AG04450 (cell line): ENCODE data around the gene DMRTB1. TPM values are rescaled to one million over a fixed set of nuclear protein-coding genes. Genes with fewer than 3 reads are reported as not detected.
"Not testable (repeated sequence)": the region's sequence is repeated elsewhere in the genome, so short reads cannot be mapped to it uniquely, and the experiment has no call there.

Experiments
- CTCF ChIA-PET: fragments of 300-600, 350-600 bp; formaldehyde crosslinking; extraction: SDS; loops from one replicate; lab custom pipeline; 2022; ENCODE audit warnings: antibody characterized with exemption, inconsistent platforms; lab: Charles Lee
- POLR2A ChIA-PET: fragments of 350-600 bp; formaldehyde crosslinking; extraction: SDS; loops from one replicate; lab custom pipeline; 2021; ENCODE audit warnings: antibody characterized with exemption, inconsistent platforms; lab: Yijun Ruan, JAX
- DNase-seq: peaks from one replicate; pipeline ENCODE4 v3.0.0-alpha.2; 2011; ENCODE audit warnings: low read depth, low spot score
- H3K27ac ChIP-seq: one replicate; pipeline ENCODE4 v1.5.1; 2012; ENCODE audit warnings: low read depth, low read length, control low read depth
- H3K27me3 ChIP-seq: one replicate; pipeline ENCODE4 v1.6.0; 2012; ENCODE audit warnings: low read length; ENCODE audit not compliant: control insufficient read depth, insufficient read depth
- H3K4me3 ChIP-seq: 2 replicates; pipeline ENCODE4 v1.5.1; 2011; ENCODE audit warnings: mild to moderate bottlenecking, low read depth, low read length, control low read depth
- H3K9me3 ChIP-seq: 2 replicates; pipeline ENCODE4 v1.5.1; 2012; ENCODE audit warnings: low read length; ENCODE audit not compliant: control insufficient read depth, insufficient read depth
- polyA plus RNA-seq: library from polyadenylated mRNA; depleted of rRNA; stranded (reverse); fragments of >200 nt; gene quantifications from 2 replicates; pipeline ENCODE4 v1.2.3, GENCODE V29; 2011
- TF ChIP-seq, protein P1 (sequence below): IDR thresholded peaks from 2 replicates; pipeline ENCODE4 v1.5.1; 2011; ENCODE audit warnings: low read depth, low read length, control low read depth, inconsistent platforms

Gene DMRTB1
- polyA plus RNA-seq, 1 experiment, result not detected

DNA sequence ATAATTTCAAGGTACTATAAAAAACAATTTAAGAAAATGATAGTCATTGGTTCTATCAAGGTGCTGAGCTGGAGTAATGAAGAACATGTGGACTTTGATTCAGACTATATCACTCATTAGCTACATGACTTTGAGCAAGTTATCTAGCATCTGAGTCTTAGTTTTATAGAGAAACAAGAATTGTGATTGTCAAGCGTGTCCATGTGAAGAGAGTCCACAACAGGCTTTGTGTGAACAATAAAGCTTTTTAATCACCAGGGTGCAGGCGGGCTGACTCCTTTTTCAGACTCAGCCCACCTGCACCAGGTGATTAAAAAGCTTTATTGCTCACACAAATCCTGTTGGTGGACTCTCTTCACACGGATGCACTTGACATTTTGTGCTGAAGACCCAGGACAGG lies 26.6 kb upstream of the DMRTB1 start:
- ChIA-PET POLR2A (interaction anchor here (0.5 kb wide), 1 partner anchor 374 kb away, joined by 4 read pairs; no protein-coding TSS in a partner anchor), CTCF (no interaction called here)
- TF ChIP-seq, protein P1, sequence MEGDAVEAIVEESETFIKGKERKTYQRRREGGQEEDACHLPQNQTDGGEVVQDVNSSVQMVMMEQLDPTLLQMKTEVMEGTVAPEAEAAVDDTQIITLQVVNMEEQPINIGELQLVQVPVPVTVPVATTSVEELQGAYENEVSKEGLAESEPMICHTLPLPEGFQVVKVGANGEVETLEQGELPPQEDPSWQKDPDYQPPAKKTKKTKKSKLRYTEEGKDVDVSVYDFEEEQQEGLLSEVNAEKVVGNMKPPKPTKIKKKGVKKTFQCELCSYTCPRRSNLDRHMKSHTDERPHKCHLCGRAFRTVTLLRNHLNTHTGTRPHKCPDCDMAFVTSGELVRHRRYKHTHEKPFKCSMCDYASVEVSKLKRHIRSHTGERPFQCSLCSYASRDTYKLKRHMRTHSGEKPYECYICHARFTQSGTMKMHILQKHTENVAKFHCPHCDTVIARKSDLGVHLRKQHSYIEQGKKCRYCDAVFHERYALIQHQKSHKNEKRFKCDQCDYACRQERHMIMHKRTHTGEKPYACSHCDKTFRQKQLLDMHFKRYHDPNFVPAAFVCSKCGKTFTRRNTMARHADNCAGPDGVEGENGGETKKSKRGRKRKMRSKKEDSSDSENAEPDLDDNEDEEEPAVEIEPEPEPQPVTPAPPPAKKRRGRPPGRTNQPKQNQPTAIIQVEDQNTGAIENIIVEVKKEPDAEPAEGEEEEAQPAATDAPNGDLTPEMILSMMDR, result no peak

DNA sequence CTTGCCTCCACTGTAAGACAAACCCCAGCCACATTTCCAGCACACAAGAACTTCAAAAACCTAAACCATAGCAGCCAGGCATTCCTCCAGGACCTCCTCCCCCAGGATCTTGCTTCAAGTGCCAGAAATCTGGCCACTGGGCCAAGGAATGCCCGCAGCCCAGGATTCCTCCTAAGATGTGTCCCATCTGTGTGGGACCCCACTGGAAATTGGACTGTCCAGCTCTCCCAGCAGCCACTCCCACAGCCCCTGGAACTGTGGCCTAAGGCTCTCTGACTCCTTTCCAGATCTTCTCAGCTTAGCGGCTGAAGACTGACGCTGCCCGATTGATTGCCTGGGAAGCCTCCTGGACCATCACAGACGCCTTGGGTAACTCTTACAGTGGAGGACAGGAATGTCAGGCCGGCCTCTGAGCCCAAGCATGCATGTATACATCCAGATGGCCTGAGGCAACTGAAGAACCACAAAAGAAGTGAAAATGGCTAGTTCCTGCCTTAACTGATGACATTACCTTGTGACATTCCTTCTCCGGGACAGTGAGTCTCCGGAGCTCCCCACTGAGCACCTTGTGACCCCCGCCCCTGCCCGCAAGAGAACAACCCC lies 24.7 kb upstream of the DMRTB1 start:
- Histone ChIP-seq H3K27me3 (peaks cover 21% of the 10 kb centered on the region), H3K9me3 (peaks cover 19% of the 10 kb centered on the region)
- H3K27ac ChIP-seq, H3K4me3 ChIP-seq, POLR2A ChIA-PET, CTCF ChIA-PET, DNase-seq: not testable (repeated sequence)

More for the DNA sequence above, 26.6 kb upstream of the DMRTB1 start:
- no peak overlapping the region for H3K4me3 ChIP-seq
- no peak overlapping the region for H3K27ac ChIP-seq
- DNase-seq, result no peak
- H3K9me3 ChIP-seq, result peaks cover 5% of the 10 kb centered on the region; the same call in 1 of the 2 replicates
- H3K27me3 ChIP-seq, result peaks cover 21% of the 10 kb centered on the region

DNA sequence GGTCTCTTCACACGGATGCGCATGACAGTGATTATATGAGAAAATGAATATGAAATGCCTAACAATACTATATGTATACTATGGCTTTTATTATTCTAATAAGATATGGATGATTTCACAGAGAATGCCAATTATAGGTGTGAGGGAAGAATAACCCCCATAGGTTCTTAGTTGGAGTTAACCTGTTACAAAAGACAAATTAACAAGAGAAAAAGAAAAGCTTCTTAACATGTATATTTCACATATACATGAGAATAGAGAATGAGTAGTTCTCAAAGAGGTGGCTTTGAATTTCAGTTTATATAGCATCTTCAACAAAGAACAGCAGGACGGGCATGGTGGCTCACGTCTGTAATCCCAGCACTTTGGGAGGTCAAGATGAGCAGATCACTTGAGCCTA lies 24.0 kb upstream of the DMRTB1 start:
- POLR2A ChIA-PET, result no interaction called here
- TF ChIP-seq, protein P1, result no peak
- Histone ChIP-seq H3K27ac (no peak overlapping the region), H3K4me3 (no peak overlapping the region), H3K27me3 (peaks cover 21% of the 10 kb centered on the region), H3K9me3 (peaks cover 21% of the 10 kb centered on the region)
- CTCF ChIA-PET, result no interaction called here
- DNase-seq, result no peak

DNA sequence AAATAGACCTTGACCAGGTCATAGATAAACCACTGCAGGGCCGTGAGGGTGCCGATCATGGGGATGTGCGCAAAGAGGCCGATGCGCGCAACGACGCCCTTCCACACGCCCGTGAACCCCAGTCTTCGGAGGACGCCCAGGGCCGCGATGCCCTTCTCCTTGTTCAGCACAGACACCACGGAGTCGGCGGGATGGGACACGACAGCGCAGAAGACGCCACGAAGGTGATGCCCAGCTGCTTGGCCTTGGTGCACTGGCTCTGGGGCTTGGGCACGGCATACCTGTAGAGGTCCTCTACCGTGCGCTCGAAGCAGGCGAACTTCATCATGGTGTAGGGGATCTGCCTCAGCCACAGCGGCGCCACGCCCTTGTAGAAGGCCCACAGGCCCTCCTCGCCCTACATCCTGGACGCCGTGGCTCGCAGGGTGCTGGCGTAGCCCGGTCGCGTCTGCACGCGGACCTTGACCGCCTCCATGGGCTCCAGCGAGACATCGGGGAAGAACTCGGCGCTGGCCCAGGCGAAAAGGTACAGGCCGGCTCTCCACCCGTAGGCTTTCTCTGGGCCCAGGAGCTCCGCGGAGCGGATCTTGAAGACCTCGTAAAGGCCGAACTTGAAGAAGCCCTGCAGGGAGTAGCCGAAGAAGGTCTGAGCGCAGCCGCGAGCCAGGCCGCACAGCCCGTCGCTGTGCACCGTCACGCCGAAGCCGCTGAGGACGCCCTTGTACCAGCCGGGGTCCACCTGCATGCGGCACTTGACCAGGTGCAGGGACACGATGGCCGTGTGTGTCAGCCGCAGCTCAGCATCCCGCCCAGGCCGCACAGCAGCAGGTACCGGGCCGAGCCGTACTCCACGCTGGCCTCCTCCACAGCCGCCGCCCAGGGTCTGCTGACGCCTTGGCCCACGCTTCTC lies 20.5 kb upstream of the DMRTB1 start:
- no peak for DNase-seq
- CTCF ChIA-PET, result no interaction called here
- Histone ChIP-seq H3K27ac (no peak overlapping the region), H3K27me3 (peaks cover 11% of the 10 kb centered on the region), H3K4me3 (no peak overlapping the region), H3K9me3 (peaks cover 21% of the 10 kb centered on the region)
- TF ChIP-seq, protein P1, result no peak
- POLR2A ChIA-PET, result no interaction called here

DNA sequence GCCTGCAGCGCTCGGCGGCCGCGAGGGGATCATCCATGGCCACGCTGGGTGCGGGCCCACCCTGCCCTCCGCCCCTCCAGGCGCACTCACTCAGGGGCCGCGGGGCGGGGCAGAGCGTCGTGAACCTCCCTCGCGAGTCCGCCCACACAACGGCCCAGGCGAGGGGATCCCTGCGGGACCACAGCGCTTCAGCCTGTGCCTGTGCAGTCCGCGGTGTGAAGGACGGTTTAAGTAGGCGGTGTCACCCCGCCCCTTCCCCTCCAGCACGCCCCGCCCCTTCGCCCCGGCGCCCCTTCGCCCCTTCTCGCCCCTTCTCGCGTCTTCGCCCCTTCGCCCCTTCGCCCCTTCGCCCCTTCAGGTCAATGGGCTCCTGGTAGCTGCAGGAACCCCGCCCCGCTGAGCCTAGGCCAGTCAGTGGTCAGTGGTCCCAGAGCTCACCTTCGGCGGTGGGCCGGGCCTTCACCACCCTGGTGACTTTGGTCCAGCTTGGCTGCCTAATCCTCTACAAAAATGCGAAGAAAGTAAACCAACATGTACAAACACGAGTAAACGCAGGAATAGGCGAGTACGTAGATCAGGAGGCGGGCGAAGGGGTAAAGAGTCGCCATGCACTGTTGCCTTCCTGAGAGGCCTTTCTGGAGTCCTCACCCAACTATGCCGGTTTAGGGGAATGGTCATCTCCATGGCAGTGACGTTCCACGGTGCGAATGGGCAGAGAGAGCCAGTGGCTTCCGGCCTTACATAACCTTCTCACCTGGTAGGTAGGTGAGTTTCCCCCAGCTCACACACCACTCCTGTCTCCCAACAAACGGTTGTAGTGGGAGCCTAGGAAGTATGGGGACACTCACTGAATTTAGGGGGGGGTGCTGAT lies 19.6 kb upstream of the DMRTB1 start:
- peaks cover 8% of the 10 kb centered on the region for H3K27me3 ChIP-seq
- no peak overlapping the region for H3K27ac ChIP-seq
- ChIA-PET POLR2A (no interaction called here), CTCF (no interaction called here)
- H3K4me3 ChIP-seq, result no peak overlapping the region
- no peak for DNase-seq
- H3K9me3 ChIP-seq, result peaks cover 17% of the 10 kb centered on the region
- TF ChIP-seq, protein P1, result no peak
